ENCODE data around the gene CASZ1.

- TF ChIP-seq CTCF (IDR thresholded peaks at IDR 0.05; ENCODE audit: insufficient read depth, low read depth, low read length) (no peak), EZH2 (IDR thresholded peaks at IDR 0.05; ENCODE audit: insufficient read depth, low read length) (no peak)
These were observed 173.3 kb downstream of the CASZ1 start for GRCh38 chr1:10622910-10623685.
